H9 (cell line): ENCODE measurements around the gene SASH3. TPM values are rescaled to one million over a fixed set of nuclear protein-coding genes. Genes with fewer than 3 reads are reported as not detected.

ENCODE experiments used
- DNase-seq: peaks from one replicate; pipeline ENCODE4 v3.0.0-alpha.2; 2017
- H2AFZ ChIP-seq: one replicate; pipeline ENCODE4 v1.6.1; 2013; ENCODE audit warnings: mild to moderate bottlenecking, low read length, control low read depth, moderate library complexity
- H2AK5ac ChIP-seq: 2 replicates; pipeline ENCODE4 v1.6.1; 2013; ENCODE audit warnings: low read length, control low read depth, mixed read lengths; ENCODE audit not compliant: insufficient read length
- H2BK120ac ChIP-seq: one replicate; pipeline ENCODE4 v1.6.1; 2013; ENCODE audit warnings: low read depth, mild to moderate bottlenecking, low read length, control low read depth, inconsistent platforms; ENCODE audit not compliant: poor library complexity, severe bottlenecking
- H2BK12ac ChIP-seq: 2 replicates; pipeline ENCODE4 v1.6.1; 2013; ENCODE audit warnings: low read length, control low read depth, mixed read lengths, low read depth; ENCODE audit not compliant: insufficient read length
- H2BK15ac ChIP-seq: 2 replicates; pipeline ENCODE4 v1.6.1; 2013; ENCODE audit warnings: low read depth, low read length, control low read depth
- H2BK20ac ChIP-seq: one replicate; pipeline ENCODE4 v1.6.1; 2013; ENCODE audit warnings: low read depth, mild to moderate bottlenecking, low read length, control low read depth, inconsistent platforms; ENCODE audit not compliant: poor library complexity, severe bottlenecking
- H2BK5ac ChIP-seq: 2 replicates; pipeline ENCODE4 v1.6.1; 2013; ENCODE audit warnings: low read length, control low read depth, mixed read lengths; ENCODE audit not compliant: insufficient read length
- H3K14ac ChIP-seq: 2 replicates; pipeline ENCODE4 v1.6.1; 2013; ENCODE audit warnings: low read length, control low read depth; ENCODE audit not compliant: insufficient read depth
- H3K18ac ChIP-seq: 2 replicates; pipeline ENCODE4 v1.6.1; 2013; ENCODE audit warnings: low read depth, mild to moderate bottlenecking, mixed read lengths, low read length, control low read depth; ENCODE audit not compliant: insufficient read length
- H3K23ac ChIP-seq: 2 replicates; pipeline ENCODE4 v1.6.1; 2013; ENCODE audit warnings: low read length, control low read depth, mixed read lengths, low read depth; ENCODE audit not compliant: insufficient read length
- H3K23me2 ChIP-seq: 2 replicates; pipeline ENCODE4 v1.6.1; 2013; ENCODE audit warnings: low read depth, mild to moderate bottlenecking, mixed read lengths, low read length, control low read depth; ENCODE audit not compliant: insufficient read length, poor library complexity, severe bottlenecking
- H3K27ac ChIP-seq: 2 replicates; pipeline ENCODE4 v1.5.1; 2013; ENCODE audit warnings: low read length, control low read depth, mixed read lengths, low read depth; ENCODE audit not compliant: insufficient read length
- H3K27me3 ChIP-seq: 2 replicates; pipeline ENCODE4 v1.6.1; 2013; ENCODE audit warnings: low read length, control low read depth, inconsistent platforms; ENCODE audit not compliant: insufficient read depth
- H3K4ac ChIP-seq: 2 replicates; pipeline ENCODE4 v1.6.1; 2013; ENCODE audit warnings: low read depth, mild to moderate bottlenecking, control low read depth, inconsistent platforms, low read length, moderate library complexity
- H3K4me1 ChIP-seq: 2 replicates; pipeline ENCODE4 v1.6.1; 2013; ENCODE audit warnings: low read length, control low read depth, inconsistent platforms; ENCODE audit not compliant: insufficient read depth
- H3K4me2 ChIP-seq: 2 replicates; pipeline ENCODE4 v1.6.1; 2013; ENCODE audit warnings: low read length, control low read depth, mixed read lengths; ENCODE audit not compliant: insufficient read length, insufficient read depth
- H3K56ac ChIP-seq: 2 replicates; pipeline ENCODE4 v1.6.1; 2013; ENCODE audit warnings: low read depth, mild to moderate bottlenecking, mixed read lengths, low read length, control low read depth; ENCODE audit not compliant: insufficient read length
- H3K79me1 ChIP-seq: 2 replicates; pipeline ENCODE4 v1.6.1; 2013; ENCODE audit warnings: low read depth, mild to moderate bottlenecking, moderate library complexity, low read length, control low read depth, inconsistent platforms; ENCODE audit not compliant: insufficient read depth, poor library complexity, severe bottlenecking
- H3K79me2 ChIP-seq: 2 replicates; pipeline ENCODE4 v1.6.1; 2013; ENCODE audit warnings: low read length, control low read depth, inconsistent platforms; ENCODE audit not compliant: insufficient read depth
- H3K9ac ChIP-seq: 2 replicates; pipeline ENCODE4 v1.6.1; 2013; ENCODE audit warnings: low read length, control low read depth, mixed read lengths; ENCODE audit not compliant: insufficient read length; ENCODE audit errors: extremely low read depth
- H3K9me3 ChIP-seq: one replicate; pipeline ENCODE4 v1.6.1; 2013; ENCODE audit warnings: low read depth, low read length, inconsistent platforms; ENCODE audit not compliant: control insufficient read depth
- H3T11ph ChIP-seq: one replicate; pipeline ENCODE4 v1.6.1; 2013; ENCODE audit warnings: mild to moderate bottlenecking, low read length, control low read depth, inconsistent platforms
- H4K20me1 ChIP-seq: one replicate; pipeline ENCODE4 v1.6.1; 2013; ENCODE audit not compliant: control insufficient read depth, insufficient read length, insufficient read depth
- H4K5ac ChIP-seq: 2 replicates; pipeline ENCODE4 v1.6.1; 2013; ENCODE audit warnings: low read depth, mild to moderate bottlenecking, mixed read lengths, low read length, control low read depth; ENCODE audit not compliant: insufficient read length
- H4K8ac ChIP-seq: replicated peaks from 2 replicates; pipeline ENCODE4 v1.6.1; 2013; ENCODE audit warnings: low read length, control low read depth, mixed read lengths, low read depth; ENCODE audit not compliant: insufficient read length
- H4K91ac ChIP-seq: 2 replicates; pipeline ENCODE4 v1.6.1; 2013; ENCODE audit warnings: low read depth, mild to moderate bottlenecking, moderate library complexity, mixed read lengths, low read length, control low read depth; ENCODE audit not compliant: insufficient read length
- H3K27ac Mint-ChIP-seq, 3 experiments: 2 replicates in 2 of 3; 3 replicates in 1 of 3; pipeline ENCODE4 v1.8.0; 2020 to 2021; ENCODE audit warnings: mixed read lengths in 3 of 3, mild to moderate bottlenecking in 1 of 3, moderate library complexity in 1 of 3
- H3K27me3 Mint-ChIP-seq: 2 replicates; pipeline ENCODE4 v1.8.0; 2021; ENCODE audit warnings: low read depth, mild to moderate bottlenecking, moderate library complexity, mixed read lengths
- H3K36me3 Mint-ChIP-seq, 3 experiments: 2 replicates in 2 of 3; 3 replicates in 1 of 3; pipeline ENCODE4 v1.8.0; 2020 to 2021; ENCODE audit warnings: low read depth in 3 of 3, mixed read lengths in 3 of 3; ENCODE audit not compliant: insufficient read depth in 1 of 3
- H3K4me1 Mint-ChIP-seq, 2 experiments: 2 replicates each; pipeline ENCODE4 v1.8.0; 2020; ENCODE audit warnings: mixed read lengths in 2 of 2
- H3K4me3 Mint-ChIP-seq, 2 experiments: 2 replicates in 1 of 2; 3 replicates in 1 of 2; pipeline ENCODE4 v1.8.0; 2020 to 2021; ENCODE audit warnings: mild to moderate bottlenecking in 2 of 2, mixed read lengths in 2 of 2, moderate library complexity in 1 of 2
- H3K9me3 Mint-ChIP-seq, 2 experiments: 2 replicates in 1 of 2; 3 replicates in 1 of 2; pipeline ENCODE4 v1.8.0; 2020; ENCODE audit warnings: mild to moderate bottlenecking in 2 of 2, mixed read lengths in 2 of 2, moderate library complexity in 1 of 2
- WGBS: extraction: QIAGEN DNeasy Blood & Tissue Kit; methylation state at CpG from one replicate; pipeline ENCODE4 v1.1.7; 2013; ENCODE audit warnings: missing lambda C conversion rate, low lambda C conversion rate, mixed read lengths; ENCODE audit not compliant: insufficient read length; ENCODE audit errors: extremely low coverage; 5-methylcytosine and 5-hydroxymethylcytosine counted together
- total RNA-seq: library from RNA; stranded (reverse); gene quantifications from 2 replicates; pipeline ENCODE4 v1.2.1, GENCODE V29; 2021
- TF ChIP-seq, protein P1 (sequence below): fragments of 200-600 bp; sonication (generic); conservative IDR thresholded peaks from 3 replicates; pipeline ENCODE4 v1.8.0; 2021; ENCODE audit warnings: antibody characterized with exemption, mild to moderate bottlenecking

The SASH3 gene
- total RNA-seq, 1 experiment from 2014 or later = not detected

DNA sequence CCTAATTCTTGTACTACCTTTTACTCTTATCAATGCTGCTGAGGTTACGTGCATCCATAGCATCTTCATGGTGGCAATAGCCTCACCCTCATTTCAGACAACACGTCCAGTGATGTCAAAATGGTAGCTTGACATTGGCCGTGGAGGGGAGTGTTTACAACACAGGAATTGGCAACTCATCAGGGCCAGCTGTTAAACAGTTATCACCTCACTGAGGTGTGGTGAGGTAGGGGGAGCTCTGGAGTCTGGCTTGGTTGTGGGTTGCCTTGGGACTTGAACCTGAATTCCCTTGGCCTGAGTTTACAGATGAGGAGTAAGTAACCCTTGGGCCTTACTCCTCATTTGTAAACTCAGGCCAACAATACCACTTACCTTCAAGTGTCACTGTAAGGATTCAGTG, 10.4 kb downstream of the SASH3 start:
- Histone ChIP-seq H3K23me2 (no peaks in the 10 kb centered on the region), H2BK20ac (no peak overlapping the region), H2BK120ac (no peak overlapping the region), H4K20me1 (no peaks in the 10 kb centered on the region), H3K79me2 (no peaks in the 10 kb centered on the region), H2AK5ac (no peak overlapping the region), H3K27ac (no peak overlapping the region), H2AFZ (no peak overlapping the region), H3K4ac (no peak overlapping the region), H4K5ac (no peak overlapping the region), H3K23ac (no peak overlapping the region), H3K9ac (no peak overlapping the region), H3K14ac (no peak overlapping the region), H3K27me3 (no peaks in the 10 kb centered on the region), H4K91ac (no peak overlapping the region), H3T11ph (no peak overlapping the region), H3K79me1 (no peaks in the 10 kb centered on the region), H4K8ac (no peak overlapping the region), H3K18ac (no peak overlapping the region), H2BK5ac (no peak overlapping the region), H3K4me2 (no peak overlapping the region), H3K4me1 (no peaks in the 10 kb centered on the region), H3K56ac (no peak overlapping the region), H2BK15ac (no peak overlapping the region), H2BK12ac (no peak overlapping the region), H3K9me3 (no peaks in the 10 kb centered on the region)
- DNase-seq = no peak
- Mint-ChIP-seq H3K36me3 (peaks cover 0 to 6% (median 0%) of the 10 kb centered on the region in 3 experiments; a peak in 2 of 7 replicates), H3K4me1 (no peaks in the 10 kb centered on the region), H3K9me3 (peaks cover 0 to 67% of the 10 kb centered on the region in 2 experiments; a peak in 3 of 5 replicates), H3K27me3 (no peaks in the 10 kb centered on the region; the same call in 1 of the 2 replicates), H3K27ac (peak overlapping the region in 1 of 3 experiments; percentile 80; a peak in 2 of 7 replicates), H3K4me3 (no peak overlapping the region)
- WGBS = no CpG with 5 or more reads among the region's 3 CpGs
- TF ChIP-seq, protein P1, sequence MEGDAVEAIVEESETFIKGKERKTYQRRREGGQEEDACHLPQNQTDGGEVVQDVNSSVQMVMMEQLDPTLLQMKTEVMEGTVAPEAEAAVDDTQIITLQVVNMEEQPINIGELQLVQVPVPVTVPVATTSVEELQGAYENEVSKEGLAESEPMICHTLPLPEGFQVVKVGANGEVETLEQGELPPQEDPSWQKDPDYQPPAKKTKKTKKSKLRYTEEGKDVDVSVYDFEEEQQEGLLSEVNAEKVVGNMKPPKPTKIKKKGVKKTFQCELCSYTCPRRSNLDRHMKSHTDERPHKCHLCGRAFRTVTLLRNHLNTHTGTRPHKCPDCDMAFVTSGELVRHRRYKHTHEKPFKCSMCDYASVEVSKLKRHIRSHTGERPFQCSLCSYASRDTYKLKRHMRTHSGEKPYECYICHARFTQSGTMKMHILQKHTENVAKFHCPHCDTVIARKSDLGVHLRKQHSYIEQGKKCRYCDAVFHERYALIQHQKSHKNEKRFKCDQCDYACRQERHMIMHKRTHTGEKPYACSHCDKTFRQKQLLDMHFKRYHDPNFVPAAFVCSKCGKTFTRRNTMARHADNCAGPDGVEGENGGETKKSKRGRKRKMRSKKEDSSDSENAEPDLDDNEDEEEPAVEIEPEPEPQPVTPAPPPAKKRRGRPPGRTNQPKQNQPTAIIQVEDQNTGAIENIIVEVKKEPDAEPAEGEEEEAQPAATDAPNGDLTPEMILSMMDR = no peak
